Eye (tissue), 1 donor: ENCODE data around the gene FMOD.
A peak's percentile ranks its signal among the peaks of the same experiment; 100 is the strongest.
"Not testable (repeated sequence)": the region's sequence is repeated elsewhere in the genome, so short reads cannot be mapped to it uniquely, and the experiment has no call there.

ENCODE experiments used
- DNase-seq: peaks from one replicate; pipeline ENCODE4 v3.0.0-alpha.2; 2015

The FMOD gene

DNA sequence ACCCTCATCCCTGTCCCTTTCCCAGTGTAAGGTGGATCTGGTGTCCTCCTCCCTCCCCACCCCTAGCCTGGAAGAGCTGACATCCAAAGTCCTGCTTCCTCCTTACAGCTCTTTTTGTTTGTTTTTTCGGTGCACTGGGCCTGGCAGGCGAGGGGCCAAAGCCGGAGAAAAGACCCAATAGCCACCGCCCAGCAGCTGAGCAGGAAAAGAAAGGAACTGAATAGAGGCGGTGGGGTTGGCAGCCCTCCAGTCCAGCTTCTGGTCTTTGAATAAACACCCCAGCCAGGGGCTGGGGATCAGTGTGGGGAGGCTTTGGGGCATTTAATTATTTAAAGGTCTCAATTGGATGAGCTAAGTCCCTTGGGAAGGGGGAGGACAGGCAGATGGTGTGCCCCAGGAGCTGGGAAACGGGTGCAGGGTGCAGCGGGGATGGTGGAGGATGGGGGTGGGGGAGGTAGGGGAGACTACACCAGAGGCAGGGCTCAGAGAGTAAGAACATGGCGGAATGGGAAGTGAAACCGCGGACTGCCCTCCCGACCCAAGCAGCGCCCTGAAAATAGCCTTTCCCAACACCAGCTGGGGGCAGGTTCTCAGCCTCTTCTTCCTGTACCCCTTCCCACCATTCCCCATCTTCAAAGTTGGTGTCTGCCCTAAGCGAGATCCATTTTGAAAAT lies 25.4 kb downstream of the FMOD start:
- peak; percentile 82 for DNase-seq

DNA sequence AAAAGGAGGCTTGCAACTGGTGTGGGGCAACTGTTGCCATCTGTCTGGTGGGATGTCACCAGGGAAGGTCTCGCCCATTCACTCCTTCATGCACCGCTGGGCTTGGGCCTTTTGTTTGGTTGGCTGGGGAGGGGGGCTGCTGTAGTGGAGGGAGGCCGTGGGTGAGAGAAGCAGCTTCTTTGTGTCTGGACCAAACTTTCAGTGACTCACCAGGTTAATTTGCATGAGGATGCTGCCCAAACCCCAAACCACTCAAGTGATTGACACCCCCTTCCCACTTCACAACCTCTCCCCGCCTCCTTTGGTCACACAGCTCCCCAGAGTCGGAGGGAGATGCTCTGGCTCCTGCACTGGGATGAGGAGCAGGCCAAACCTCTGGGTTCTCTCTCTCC lies 25.9 kb downstream of the FMOD start:
- DNase-seq = peak; percentile 90

DNA sequence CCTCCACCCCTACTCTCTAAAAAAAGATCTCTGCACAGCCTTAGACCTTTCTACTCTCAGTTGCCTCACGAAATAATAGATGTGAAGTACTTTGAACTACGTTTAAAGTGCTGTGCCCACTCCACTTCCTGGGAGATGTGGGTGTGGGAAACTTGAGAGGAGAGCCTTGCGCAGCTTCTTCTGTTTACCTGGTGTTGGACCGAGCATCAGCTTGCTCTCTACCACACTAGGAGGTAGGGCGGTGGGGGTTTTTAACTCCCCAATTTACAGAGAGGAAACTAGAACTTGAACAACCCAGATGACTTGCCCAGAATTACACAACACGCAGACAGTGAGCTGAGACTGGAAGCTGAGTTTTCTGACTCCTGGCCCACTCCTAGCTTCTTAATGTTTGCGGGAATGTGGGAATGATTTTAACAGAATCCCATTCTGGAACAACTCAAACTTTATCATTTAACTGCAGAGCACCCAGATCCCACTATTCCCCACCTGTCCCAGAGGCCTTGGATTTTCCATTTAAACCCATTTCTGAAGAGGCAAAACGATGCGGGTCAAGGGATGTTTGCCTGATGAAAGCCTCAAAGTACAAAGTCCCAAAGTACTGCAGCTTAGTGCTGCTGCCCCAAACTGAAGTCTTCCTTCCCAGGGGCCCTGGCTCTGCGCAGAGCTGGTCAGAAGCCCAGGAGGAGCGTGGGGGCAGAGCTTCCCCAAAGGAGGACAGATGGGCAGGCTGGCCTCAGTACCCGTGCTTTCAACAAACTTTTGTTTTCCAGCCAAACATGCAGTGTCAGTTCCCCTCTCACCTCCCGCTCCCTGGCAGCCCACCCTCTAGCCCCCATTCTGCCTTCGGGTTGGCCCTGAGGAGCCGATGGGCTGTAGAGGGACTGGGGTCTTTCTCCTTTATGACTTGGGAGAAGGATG lies 26.6 kb downstream of the FMOD start:
- no peak for DNase-seq

DNA sequence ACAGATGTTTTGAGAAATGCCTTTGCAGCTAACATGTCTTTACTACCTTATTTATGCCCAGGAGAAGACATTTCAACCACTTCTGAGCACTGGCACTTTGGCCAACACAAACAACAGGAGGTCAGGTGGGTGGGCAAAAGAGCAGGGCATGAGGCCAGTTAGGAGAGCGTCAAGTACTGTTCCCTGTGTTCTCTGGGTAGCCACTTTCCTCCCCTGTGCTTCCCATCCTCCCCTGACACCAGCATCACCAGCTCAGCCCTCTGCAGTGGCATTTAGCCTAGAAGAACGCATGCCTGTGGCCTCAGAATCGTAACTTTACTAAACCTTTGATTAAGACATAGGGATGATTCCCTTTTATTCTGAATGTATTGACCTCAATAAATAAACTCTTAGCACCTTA lies 27.3 kb downstream of the FMOD start:
- DNase-seq = no peak

DNA sequence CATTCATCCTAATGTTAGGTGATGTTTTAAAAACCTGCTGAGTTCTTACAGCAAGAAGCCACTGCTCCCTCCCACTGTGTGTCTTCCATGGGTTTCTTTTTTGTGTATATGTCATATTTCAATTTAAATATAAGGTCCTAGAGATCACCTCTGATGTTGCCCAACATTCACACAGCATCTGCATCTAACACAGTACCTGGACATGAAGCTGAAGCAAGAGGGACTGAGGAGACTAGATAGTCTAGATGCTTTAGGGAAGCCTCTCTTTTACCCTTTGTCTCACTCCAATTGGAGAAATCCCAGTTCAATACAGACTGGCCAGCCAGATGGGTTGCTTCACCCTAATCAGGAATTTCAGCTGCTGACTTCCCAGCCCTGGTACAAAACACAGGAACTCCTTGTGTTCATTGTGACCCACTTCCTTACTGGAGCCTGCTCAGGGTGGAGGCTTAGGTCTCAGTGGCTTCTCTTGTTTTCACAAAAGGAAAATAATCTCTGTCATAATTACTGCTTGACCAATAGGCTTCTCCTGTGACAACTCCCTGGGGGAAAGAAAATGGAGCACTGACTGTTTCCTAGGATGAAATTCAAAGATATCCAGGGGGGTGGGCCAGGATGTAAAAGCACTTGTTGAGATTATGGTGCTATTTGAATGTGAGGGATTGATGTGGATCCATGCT lies 28.3 kb downstream of the FMOD start:
- peak; percentile 77 for DNase-seq

DNA sequence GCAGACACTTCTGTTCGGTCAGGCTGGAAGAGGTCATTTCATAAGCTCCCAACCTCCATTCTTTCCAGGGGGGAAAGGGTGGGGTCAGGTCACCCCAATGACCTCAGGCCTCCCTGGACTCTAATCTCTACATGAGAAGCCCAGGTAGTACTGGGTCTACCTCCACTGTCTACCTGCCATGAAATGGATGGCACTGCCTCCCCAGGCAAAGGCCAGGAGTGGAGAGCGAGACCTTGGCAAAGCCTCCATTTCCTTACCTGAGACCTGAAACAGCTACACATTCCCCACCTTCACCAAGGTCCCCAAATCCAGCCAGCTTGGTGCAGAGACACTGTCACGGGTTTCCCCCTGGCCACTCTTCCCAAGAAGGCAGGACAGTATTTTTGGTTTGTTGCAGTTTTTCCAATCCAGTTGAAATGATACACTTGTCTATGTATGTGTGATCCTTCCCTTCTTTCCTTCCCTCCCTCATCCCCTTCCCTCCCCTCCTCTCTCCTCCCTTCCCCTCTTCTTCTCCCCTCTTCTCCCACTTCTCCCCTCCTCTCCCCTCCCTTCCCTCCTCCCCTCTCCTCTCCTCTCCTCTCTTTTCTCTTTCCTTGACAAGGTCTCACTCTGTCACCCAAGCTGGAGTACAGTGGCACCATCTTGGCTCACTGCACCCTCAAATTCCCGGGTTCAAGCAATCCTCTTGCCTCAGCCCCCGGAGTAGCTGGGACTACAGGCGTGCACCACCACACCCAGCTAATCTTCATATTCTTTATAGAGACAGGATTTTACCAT lies 29.5 kb downstream of the FMOD start:
- no peak for DNase-seq

DNA sequence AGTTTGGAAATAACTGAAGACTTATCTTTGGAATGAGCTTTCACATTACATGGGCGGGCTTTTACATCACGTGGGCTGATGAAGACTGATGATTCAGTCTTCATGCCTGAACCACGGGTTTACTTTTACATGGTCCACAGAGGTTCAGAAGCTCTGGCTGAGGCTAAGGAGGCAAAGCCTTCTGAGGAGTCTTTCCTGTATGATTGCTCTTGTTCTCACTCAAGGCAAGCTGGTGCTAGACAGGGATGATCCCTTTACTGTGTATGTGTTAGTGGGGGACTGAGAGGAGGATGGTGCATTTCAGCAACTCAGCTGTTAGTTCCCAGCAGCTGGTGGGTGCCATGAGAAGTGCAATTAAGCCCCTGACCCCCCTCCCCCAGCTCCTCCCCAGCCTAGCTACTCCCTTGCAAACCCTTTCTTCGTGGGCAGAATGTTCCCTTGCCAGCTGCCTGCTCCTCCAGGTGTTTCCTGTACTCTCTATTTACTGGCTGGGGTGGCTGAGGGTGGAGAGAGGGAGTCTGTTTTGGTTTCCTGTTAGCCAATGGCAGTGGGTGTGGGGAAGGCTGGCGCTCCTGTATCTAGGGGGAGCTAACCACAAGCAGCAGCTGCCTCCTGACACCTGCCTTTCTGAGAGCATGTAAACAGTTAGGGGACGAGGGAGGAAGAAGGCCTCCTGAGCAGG lies 30.2 kb downstream of the FMOD start:
- DNase-seq = peak; percentile 57

DNA sequence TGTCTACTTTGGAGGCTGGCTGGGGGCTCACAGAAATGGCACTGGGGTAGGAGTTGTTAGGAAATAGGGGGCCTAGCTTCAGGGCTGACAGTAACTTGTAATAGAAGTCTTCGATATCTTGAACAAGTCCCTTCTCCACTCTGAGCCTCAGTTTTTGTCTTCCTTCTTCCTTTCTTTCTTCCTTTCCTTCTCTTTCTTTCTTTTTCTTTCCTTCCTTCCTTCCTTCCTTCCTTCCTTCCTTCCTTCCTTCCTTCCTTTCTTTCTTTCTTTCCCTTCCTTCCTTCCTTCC lies 32.7 kb downstream of the FMOD start:
- no peak for DNase-seq

DNA sequence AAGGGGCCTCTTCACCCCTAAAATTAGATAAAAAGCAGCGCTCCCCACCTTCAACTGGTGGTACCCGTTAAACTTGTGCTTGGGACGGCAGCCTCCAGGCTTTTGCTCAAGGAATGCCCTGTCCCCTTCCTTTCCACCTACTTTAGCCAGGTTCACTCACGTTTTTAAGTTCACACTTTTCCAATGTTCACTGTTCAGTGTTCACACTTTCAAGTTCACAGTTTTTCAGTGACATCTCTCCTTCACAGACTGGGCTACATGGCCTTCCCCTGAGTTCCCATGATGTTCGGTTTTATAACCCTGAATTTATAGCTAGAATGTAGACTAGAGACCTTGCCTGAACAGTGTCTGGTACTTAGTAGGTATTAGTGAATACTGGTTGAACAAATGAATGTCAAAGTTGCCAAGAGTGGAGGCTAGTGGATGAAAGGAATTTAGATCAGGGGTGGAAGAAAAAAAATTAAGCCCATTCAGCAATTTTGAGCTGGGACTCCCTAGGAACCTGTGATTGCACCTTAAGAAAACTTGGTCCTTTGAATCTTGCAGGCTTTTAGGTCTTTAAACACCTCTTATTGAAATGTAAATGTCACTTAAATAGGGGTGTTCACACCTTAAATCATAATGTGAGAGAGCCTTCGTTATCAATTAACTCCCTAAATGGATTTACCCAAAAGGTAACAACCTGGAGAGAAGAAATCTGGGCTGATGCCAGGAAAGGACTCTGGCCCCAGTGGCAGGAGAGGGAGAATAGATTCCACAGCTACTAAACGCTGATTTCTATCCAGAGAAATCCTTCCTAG lies 33.3 kb downstream of the FMOD start:
- no peak for DNase-seq

DNA sequence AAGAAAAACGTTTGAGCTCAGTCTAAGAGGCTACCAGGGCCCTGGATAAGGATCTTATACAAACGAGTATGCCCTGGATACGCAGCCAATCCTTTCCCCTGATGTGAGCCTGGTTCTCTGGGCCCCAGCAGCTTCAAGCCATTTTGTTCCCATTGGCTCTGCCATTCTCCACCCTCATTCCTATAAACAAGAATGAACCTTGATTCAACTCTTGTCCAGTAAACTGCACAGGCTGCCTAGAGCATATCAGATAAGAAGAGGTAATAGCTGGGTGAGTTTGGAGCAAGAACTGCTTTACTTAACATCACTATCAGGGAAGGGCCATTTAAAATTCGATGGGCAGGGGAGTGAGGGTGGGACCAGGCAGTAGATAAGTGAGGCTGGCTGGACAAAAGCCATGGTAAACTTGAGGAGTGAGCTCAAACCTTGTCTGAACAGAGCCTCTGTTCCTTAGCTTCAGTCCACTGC lies 34.3 kb downstream of the FMOD start:
- DNase-seq = no peak

DNA sequence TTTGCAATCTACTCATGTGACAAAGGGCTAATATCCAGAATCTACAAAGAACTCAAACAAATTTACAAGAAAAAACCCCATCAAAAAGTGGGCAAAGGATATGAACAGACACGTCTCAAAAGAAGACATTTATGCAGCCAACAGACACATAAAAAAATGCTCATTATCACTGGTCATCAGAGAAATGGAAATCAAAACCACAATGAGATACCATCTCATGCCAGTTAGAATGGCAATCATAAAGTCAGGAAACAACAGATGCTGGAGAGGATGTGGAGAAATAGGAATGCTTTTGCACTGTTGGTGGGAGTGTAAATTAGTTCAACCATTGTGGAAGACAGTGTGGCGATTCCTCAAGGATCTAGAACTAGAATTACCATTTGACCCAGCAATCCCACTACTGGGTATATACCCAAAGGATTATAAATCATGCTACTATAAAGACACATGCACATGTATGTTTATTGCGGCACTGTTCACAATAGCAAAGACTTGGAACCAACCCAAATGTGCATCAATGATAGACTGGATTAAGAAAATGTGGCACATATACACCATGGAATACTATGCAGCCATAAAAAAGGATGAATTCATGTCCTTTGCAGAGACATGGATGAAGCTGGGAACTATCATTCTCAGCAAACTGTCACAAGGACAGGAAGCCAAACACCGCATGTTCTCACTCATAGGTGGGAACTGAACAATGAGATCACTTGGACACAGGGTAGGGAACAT lies 36.7 kb downstream of the FMOD start:
- not testable (repeated sequence) for DNase-seq

DNA sequence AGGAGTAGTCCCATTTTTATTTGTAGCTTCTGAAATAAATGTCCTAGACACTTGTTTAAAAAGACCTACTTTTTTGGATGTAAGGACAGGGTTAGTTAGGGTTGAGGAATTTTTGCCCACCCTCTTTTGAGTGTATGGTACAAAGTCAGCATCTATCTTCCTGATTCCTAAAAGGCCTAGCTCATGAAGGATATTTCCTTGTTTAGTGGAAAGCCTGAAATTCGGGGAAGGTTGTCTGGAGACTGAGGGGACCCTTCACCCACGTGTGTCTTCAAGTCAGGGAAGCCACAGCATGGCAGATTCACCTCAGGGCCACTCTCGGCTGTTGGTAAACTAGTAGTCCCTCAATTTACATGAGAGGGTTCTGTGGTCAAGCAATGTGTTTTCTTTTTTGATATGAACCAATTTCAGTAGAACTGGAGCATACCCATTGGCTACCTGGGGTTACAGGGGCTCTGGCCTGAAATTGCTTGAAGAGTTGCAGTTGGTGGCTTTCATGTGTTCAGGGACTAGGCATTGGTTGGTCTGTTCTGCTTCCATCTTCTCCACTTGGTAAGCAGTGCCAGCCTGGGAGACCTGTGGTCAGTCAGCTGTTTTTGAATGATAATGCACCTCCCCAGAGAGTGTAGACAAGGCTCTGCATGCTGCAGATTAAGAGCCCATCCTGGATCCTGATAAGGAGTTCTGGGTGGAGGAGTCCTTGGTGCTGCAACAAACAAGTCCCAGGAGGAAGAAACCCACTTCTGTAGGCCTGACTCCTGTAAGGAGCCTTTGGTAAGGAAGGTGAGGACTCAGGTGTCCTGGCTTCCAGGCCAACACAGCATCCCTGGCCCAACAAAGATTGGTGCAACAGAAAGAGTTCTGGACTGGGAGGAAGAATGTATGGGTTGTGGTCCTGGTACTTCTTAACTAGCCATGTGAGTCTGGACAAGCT lies 39.3 kb downstream of the FMOD start:
- DNase-seq = no peak

DNA sequence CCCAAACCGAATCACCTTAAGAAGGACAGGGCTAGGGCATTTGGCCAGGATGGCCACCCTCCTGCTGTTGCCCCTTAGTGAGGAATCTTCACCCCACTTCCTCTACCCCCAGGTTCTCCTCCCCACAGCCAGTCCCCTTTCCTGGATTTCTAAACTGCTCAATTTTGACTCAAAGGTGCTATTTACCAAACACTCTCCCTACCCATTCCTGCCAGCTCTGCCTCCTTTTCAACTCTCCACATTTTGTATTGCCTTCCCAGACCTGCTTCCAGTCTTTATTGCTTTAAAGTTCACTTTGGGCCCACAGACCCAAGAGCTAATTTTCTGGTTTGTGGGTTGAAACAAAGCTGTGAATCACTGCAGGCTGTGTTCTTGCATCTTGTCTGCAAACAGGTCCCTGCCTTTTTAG lies 42.0 kb downstream of the FMOD start:
- no peak for DNase-seq

DNA sequence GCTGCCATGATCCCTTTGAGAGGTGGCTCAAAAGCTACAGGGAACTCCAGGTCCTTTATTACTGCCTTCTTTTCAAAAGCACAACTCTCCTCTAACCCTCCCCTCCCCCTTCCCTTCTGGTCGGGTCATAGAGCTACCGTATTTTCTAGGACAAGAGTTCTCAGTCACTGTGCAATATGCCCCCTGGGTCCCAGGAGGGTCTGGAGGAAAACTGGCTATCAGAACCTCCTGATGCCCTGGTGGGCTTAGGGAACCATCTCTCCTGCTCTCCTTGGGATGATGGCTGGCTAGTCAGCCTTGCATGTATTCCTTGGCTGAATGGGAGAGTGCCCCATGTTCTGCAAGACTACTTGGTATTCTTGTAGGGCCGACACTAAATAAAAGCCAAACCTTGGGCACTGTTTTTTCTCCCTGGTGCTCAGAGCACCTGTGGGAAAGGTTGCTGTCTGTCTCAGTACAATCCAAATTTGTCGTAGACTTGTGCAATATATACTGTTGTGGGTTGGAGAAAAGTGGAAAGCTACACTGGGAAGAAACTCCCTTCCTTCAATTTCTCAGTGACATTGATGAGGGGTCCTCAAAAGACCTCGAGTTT lies 42.5 kb downstream of the FMOD start:
- DNase-seq = peak; percentile 24

DNA sequence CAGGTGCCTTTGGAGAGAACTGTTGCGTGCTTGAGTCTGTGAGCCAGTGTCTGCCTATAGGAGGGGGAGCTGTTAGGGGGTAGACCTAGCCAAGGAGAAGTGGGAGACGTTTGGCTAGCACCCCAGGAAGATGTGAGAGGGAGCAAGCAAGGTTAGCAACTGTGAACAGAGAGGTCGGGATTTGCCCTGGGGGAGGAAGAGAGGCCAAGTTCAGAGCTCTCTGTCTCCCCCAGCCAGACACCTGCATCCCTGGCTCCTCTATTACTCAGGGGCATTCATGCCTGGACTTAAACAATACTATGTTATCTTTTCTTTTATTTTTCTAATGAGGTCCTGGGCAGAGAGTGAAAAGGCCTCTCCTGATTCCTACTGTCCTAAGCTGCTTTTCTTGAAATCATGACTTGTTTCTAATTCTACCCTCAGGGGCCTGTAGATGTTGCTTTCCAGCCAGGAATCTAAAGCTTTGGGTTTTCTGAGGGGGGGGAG lies 43.2 kb downstream of the FMOD start:
- DNase-seq = no peak

DNA sequence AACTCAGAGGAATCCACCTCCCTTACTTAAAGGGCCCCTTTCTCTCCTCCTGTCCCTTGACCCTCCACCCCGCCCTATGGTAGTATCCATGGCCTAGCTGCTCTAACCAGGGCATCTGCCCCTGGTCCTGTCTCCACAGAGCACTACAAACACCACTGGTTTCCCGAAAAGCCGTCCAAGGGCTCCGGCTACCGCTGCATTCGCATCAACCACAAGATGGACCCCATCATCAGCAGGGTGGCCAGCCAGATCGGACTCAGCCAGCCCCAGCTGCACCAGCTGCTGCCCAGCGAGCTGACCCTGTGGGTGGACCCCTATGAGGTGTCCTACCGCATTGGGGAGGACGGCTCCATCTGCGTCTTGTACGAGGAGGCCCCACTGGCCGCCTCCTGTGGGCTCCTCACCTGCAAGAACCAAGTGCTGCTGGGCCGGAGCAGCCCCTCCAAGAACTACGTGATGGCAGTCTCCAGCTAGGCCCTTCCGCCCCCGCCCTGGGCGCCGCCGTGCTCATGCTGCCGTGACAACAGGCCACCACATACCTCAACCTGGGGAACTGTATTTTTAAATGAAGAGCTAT lies 43.9 kb downstream of the FMOD start:
- no peak for DNase-seq

DNA sequence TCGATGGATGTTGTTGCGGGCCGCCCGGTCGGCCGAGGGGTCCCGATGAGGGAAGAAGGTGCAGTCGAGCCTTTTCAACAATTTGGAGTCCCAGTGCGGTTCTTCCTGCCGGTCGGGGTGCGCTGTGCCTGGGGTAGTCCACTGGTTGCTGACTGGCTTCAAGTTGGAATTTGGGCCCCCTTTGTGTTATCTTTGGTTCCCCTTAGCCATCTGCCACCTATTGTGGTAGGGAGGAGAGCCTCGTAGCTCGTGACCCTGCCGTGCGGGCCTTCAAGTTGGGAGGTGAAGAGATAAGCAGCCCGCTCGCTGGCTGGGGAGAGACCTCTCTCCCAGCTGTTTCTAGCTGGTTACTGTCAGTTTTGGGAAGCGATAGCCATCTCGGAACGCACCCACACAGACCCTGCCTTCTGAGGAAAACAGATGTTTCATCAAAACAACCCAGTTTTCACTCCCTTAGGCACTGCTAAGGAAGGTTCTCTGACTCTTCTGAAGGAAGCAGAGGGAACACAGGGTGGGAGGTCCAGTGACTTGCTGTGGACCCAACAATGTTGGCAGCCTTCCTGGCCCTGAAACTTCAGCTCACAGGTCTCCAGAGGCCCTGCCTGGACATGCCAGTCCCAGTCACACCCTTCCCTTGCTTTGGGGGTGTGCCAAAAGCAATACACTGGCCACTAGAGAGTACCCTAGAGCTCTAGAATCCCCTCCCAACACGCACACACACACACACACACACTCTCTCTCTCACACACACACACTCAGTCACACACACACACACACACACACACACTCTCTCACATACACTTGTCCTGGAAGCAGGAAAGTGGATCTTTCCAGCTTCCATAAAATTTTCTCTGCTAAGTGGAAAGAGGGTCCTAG lies 44.6 kb downstream of the FMOD start:
- DNase-seq = peak; percentile 86

DNA sequence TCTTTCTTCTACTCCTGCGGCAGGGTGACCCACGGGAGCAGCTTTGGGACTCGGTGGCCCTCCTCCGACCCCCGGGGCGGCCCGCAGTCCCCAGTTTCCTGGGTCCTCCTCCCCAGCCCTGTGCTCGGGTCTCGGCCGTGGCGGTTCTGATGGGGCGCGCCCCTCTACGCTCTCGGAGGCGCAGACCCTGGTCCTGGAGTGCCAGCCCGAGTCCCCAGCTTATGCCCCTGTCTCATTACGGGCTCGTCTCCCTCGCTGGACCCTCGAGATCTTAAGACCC lies 45.2 kb downstream of the FMOD start:
- DNase-seq = peak; percentile 72
